H1 (cell line): ENCODE measurements around the gene POLE2. TPM values are rescaled to one million over a fixed set of nuclear protein-coding genes. Genes with fewer than 3 reads are reported as not detected.
A peak's percentile ranks its signal among the peaks of the same experiment; 100 is the strongest.

Experiments used
- CTCF ChIA-PET: fragments of 300-600 bp; sonication (Branson Sonifier 250); formaldehyde crosslinking; loops from one replicate; lab custom pipeline; 2021; ENCODE audit not compliant: partially characterized antibody; lab: Charles Lee
- POLR2A ChIA-PET: fragments of 300-600 bp; sonication (Branson Sonifier 250); formaldehyde crosslinking; loops from one replicate; lab custom pipeline; 2021; ENCODE audit warnings: inconsistent platforms; ENCODE audit not compliant: partially characterized antibody; lab: Charles Lee
- DNase-seq, 2 experiments: peaks; one replicate each; pipeline versions ENCODE4 v3.0.0 to v3.0.0-alpha.2; 2010 to 2022; ENCODE audit warnings: low spot score in 2 of 2, low read depth in 1 of 2, mixed read lengths in 1 of 2
- FAIRE-seq: peaks from 2 replicates; lab custom pipeline; 2011; peaks lifted over from hg19 to GRCh38; lab: Jason Lieb, UNC
- H2AFZ ChIP-seq: 2 replicates; pipeline ENCODE4 v1.8.1; 2012; ENCODE audit warnings: low read length, inconsistent platforms
- H2AK5ac ChIP-seq: 2 replicates; pipeline ENCODE4 v1.6.1; 2013; ENCODE audit warnings: low read depth, low read length
- H2BK120ac ChIP-seq: replicated peaks from 2 replicates; pipeline ENCODE3; 2013; ENCODE audit warnings: low read depth, low read length, inconsistent platforms
- H2BK12ac ChIP-seq: 2 replicates; pipeline ENCODE4 v1.6.1; 2013; ENCODE audit warnings: low read depth, low read length
- H2BK15ac ChIP-seq: 2 replicates; pipeline ENCODE4 v1.6.1; 2013; ENCODE audit warnings: low read length
- H2BK20ac ChIP-seq: 2 replicates; pipeline ENCODE4 v1.6.1; 2013; ENCODE audit warnings: low read length
- H2BK5ac ChIP-seq: 2 replicates; pipeline ENCODE4 v1.6.1; 2013; ENCODE audit warnings: low read depth, low read length
- H3K14ac ChIP-seq: 2 replicates; pipeline ENCODE4 v1.6.1; 2013; ENCODE audit warnings: inconsistent platforms; ENCODE audit not compliant: insufficient read length
- H3K18ac ChIP-seq: 2 replicates; pipeline ENCODE4 v1.6.1; 2013; ENCODE audit warnings: low read length; ENCODE audit errors: extremely low read depth
- H3K23ac ChIP-seq: 2 replicates; pipeline ENCODE4 v1.6.1; 2013; ENCODE audit warnings: inconsistent platforms; ENCODE audit not compliant: insufficient read length
- H3K23me2 ChIP-seq: 2 replicates; pipeline ENCODE4 v1.6.1; 2013; ENCODE audit warnings: low read depth, low read length
- H3K27ac ChIP-seq: 2 replicates; pipeline ENCODE4 v1.6.1; 2011; ENCODE audit warnings: low read depth, low read length, inconsistent platforms
- H3K27me3 ChIP-seq, 4 experiments: replicated peaks in 1 of 4; 1 replicate in 1 of 4; 2 replicates in 3 of 4; pipeline versions ENCODE4 v1.6.1 to v1.8.1; 2011 to 2013; ENCODE audit warnings: low read length in 3 of 4, mild to moderate bottlenecking in 3 of 4, inconsistent platforms in 2 of 4, mixed read lengths in 2 of 4, moderate library complexity in 1 of 4; ENCODE audit not compliant: control insufficient read depth in 3 of 4, insufficient read depth in 3 of 4; ENCODE audit errors: extremely low read depth in 1 of 4
- H3K36me3 ChIP-seq, 4 experiments: 2 replicates each; pipeline versions ENCODE4 v1.6.1 to v1.8.1; 2011 to 2013; ENCODE audit warnings: mild to moderate bottlenecking in 4 of 4, low read length in 3 of 4, moderate library complexity in 2 of 4, control low read depth in 1 of 4, inconsistent platforms in 1 of 4; ENCODE audit not compliant: insufficient read depth in 4 of 4, control insufficient read depth in 2 of 4
- H3K4ac ChIP-seq: replicated peaks from 2 replicates; pipeline ENCODE3; 2013; ENCODE audit warnings: low read length, low read depth, mixed read lengths, inconsistent platforms; ENCODE audit not compliant: insufficient read length
- H3K4me1 ChIP-seq, 4 experiments: replicated peaks in 1 of 4; 1 replicate in 1 of 4; 2 replicates in 3 of 4; pipeline versions ENCODE4 v1.6.1 to v1.8.1; 2011 to 2013; ENCODE audit warnings: low read length in 3 of 4, inconsistent platforms in 2 of 4, mixed read lengths in 1 of 4; ENCODE audit not compliant: insufficient read depth in 4 of 4, control insufficient read depth in 3 of 4
- H3K4me2 ChIP-seq, 2 experiments: 2 replicates each; pipeline versions ENCODE4 v1.6.1 to v1.8.1; 2011 to 2013; ENCODE audit warnings: low read depth in 2 of 2, low read length in 2 of 2, control low read depth in 1 of 2, inconsistent platforms in 1 of 2, mild to moderate bottlenecking in 1 of 2; ENCODE audit not compliant: insufficient read depth in 1 of 2
- H3K4me3 ChIP-seq, 4 experiments: fragments of 200-600, 300-600 bp in 1 of 4; sonication (generic), shearing (Covaris generic), sonication (Bioruptor Twin) in 1 of 4; 2 replicates each; pipeline versions ENCODE4 v1.5.1 to v1.8.1; 2011 to 2016; ENCODE audit warnings: low read length in 4 of 4, low read depth in 3 of 4, control low read depth in 2 of 4, inconsistent platforms in 2 of 4, mild to moderate bottlenecking in 2 of 4, mixed read lengths in 1 of 4, moderate library complexity in 1 of 4; ENCODE audit not compliant: insufficient read depth in 2 of 4; ENCODE audit errors: extremely low read depth in 1 of 4
- H3K56ac ChIP-seq: replicated peaks from 2 replicates; pipeline ENCODE3; 2013; ENCODE audit warnings: low read depth, mild to moderate bottlenecking, mixed read lengths, low read length, inconsistent platforms; ENCODE audit not compliant: insufficient read length
- H3K79me1 ChIP-seq: 2 replicates; pipeline ENCODE4 v1.6.1; 2013; ENCODE audit warnings: low read depth, low read length, control low read depth
- H3K79me2 ChIP-seq, 2 experiments: 2 replicates each; pipeline versions ENCODE4 v1.6.1 to v1.8.1; 2012 to 2013; ENCODE audit warnings: low read length in 2 of 2, mild to moderate bottlenecking in 2 of 2, inconsistent platforms in 1 of 2; ENCODE audit not compliant: insufficient read depth in 2 of 2, control insufficient read depth in 1 of 2
- H3K9ac ChIP-seq, 4 experiments: replicated peaks in 1 of 4; 1 replicate in 1 of 4; 2 replicates in 3 of 4; pipeline versions ENCODE4 v1.6.1 to v1.8.1; 2011 to 2013; ENCODE audit warnings: low read depth in 3 of 4, low read length in 3 of 4, control low read depth in 2 of 4, mild to moderate bottlenecking in 2 of 4, moderate library complexity in 2 of 4, inconsistent platforms in 1 of 4; ENCODE audit errors: extremely low read depth in 1 of 4
- H3K9me3 ChIP-seq, 2 experiments: 2 replicates each; pipeline versions ENCODE4 v1.6.1 to v1.8.1; 2012 to 2013; ENCODE audit warnings: mild to moderate bottlenecking in 2 of 2, moderate library complexity in 2 of 2, control low read depth in 1 of 2, inconsistent platforms in 1 of 2, low read depth in 1 of 2, low read length in 1 of 2, mixed read lengths in 1 of 2; ENCODE audit not compliant: insufficient read depth in 2 of 2
- H4K20me1 ChIP-seq, 2 experiments: replicated peaks in 1 of 2; 2 replicates each; pipeline versions ENCODE3 to v1.8.1; 2011 to 2013; ENCODE audit warnings: inconsistent platforms in 2 of 2, low read length in 2 of 2, mild to moderate bottlenecking in 1 of 2; ENCODE audit not compliant: insufficient read depth in 2 of 2, control insufficient read depth in 1 of 2
- H4K5ac ChIP-seq: 2 replicates; pipeline ENCODE4 v1.6.1; 2013; ENCODE audit warnings: low read length, low read depth, mixed read lengths, inconsistent platforms; ENCODE audit not compliant: insufficient read length
- H4K8ac ChIP-seq: 2 replicates; pipeline ENCODE4 v1.8.0; 2013; ENCODE audit warnings: mild to moderate bottlenecking, moderate library complexity, low read length, inconsistent platforms; ENCODE audit not compliant: insufficient read depth; ENCODE audit errors: extremely low read depth
- H4K91ac ChIP-seq: replicated peaks from 2 replicates; pipeline ENCODE3; 2013; ENCODE audit warnings: low read length, mixed read lengths, inconsistent platforms; ENCODE audit not compliant: insufficient read length
- ATF3 ChIP-seq: IDR thresholded peaks from 2 replicates; pipeline ENCODE4 v1.6.1; 2011; ENCODE audit warnings: low read depth, mild to moderate bottlenecking, low read length; ENCODE audit not compliant: insufficient read depth
- BRCA1 ChIP-seq: IDR thresholded peaks from 2 replicates; pipeline ENCODE4 v1.6.1; 2012; ENCODE audit warnings: low read depth, low read length, improper control_type of control experiment
- CBX8 ChIP-seq: fragments of 300-800, 300-1000 bp; sonication (generic); IDR thresholded peaks from 2 replicates; pipeline ENCODE4 v1.7.1; 2016; ENCODE audit warnings: low read depth, low read length, borderline replicate concordance
- EGR1 ChIP-seq: IDR thresholded peaks from 2 replicates; pipeline ENCODE4 v1.6.1; 2011; ENCODE audit warnings: low read depth, low read length, borderline replicate concordance
- KDM1A ChIP-seq: fragments of 200-600, 300-600 bp; sonication (generic); IDR thresholded peaks from 2 replicates; pipeline ENCODE4 v1.7.1; 2016; ENCODE audit warnings: mild to moderate bottlenecking, low read length, borderline replicate concordance
- NANOG ChIP-seq: IDR thresholded peaks from 2 replicates; pipeline ENCODE4 v1.6.1; 2011; ENCODE audit warnings: low read length, low read depth, mild to moderate bottlenecking, inconsistent platforms; ENCODE audit not compliant: insufficient read depth, poor library complexity, severe bottlenecking
- NRF1 ChIP-seq: IDR thresholded peaks from 2 replicates; pipeline ENCODE4 v1.6.1; 2011; ENCODE audit warnings: mild to moderate bottlenecking, low read depth, low read length, improper control_type of control experiment
- POLR2A ChIP-seq, 2 experiments: IDR thresholded peaks; 1 replicate in 1 of 2; 2 replicates in 1 of 2; pipeline ENCODE4 v1.6.1; 2011; ENCODE audit warnings: low read depth in 2 of 2, low read length in 2 of 2, mild to moderate bottlenecking in 2 of 2; ENCODE audit errors: control extremely low read depth in 1 of 2
- SAP30 ChIP-seq: fragments of 300-600 bp; sonication (generic); IDR thresholded peaks from 2 replicates; pipeline ENCODE4 v1.7.1; 2012; ENCODE audit warnings: low read length, moderate library complexity, mild to moderate bottlenecking, inconsistent platforms; ENCODE audit not compliant: insufficient read depth, insufficient replicate concordance
- SP4 ChIP-seq: IDR thresholded peaks from 2 replicates; pipeline ENCODE4 v1.6.1; 2012; ENCODE audit warnings: low read length, inconsistent platforms
- SRF ChIP-seq: IDR thresholded peaks from 2 replicates; pipeline ENCODE4 v1.6.1; 2011; ENCODE audit warnings: mild to moderate bottlenecking, low read depth, low read length, moderate library complexity
- WGBS, 2 experiments: shearing (Covaris generic) in 1 of 2; methylation state at CpG; one replicate each; pipeline versions ENCODE4 v1.1.6 to v1.1.7; 2013 to 2015; ENCODE audit warnings: low lambda C conversion rate in 2 of 2, mixed read lengths in 2 of 2, inconsistent platforms in 1 of 2, low coverage in 1 of 2, missing lambda C conversion rate in 1 of 2; ENCODE audit not compliant: insufficient replicate concordance in 2 of 2, insufficient coverage in 1 of 2, insufficient read length in 1 of 2; ENCODE audit errors: extremely low coverage in 1 of 2, missing lambda C conversion rate in 1 of 2; 5-methylcytosine and 5-hydroxymethylcytosine counted together
- polyA plus RNA-seq, 7 experiments: library from polyadenylated mRNA; depleted of rRNA in 3 of 7; stranded (reverse) in 5 of 7; unstranded in 2 of 7; fragments of >200 nt in 5 of 7; fragments of 200-250 nt in 2 of 7; gene quantifications; 1 replicate in 5 of 7; 2 replicates in 1 of 7; 4 replicates in 1 of 7; pipeline versions ENCODE4 v1.2.1 to v1.2.3, GENCODE V29; 2011 to 2013; ENCODE audit warnings: missing spikeins in 2 of 7, mixed read lengths in 2 of 7
- total RNA-seq: library from RNA; stranded (reverse); fragmentation: NEBNext Ultra II Directional; extraction: Animal tissue kit (Norgen Biotek cat#: 25700); gene quantifications from 2 replicates; pipeline ENCODE4 v1.2.1, GENCODE V29; 2021

POLE2 gene
- total and polyA plus RNA-seq, 2 of the 8 experiments (the other 6 are each of a cell fraction or from before 2014, with no cell fraction given): 31.2 to 41.7 TPM

- Histone ChIP-seq H4K20me1 (no peaks in the 10 kb centered on the region), H3K27me3 (peaks cover 0 to 13% (median 7%) of the 10 kb centered on the region in 4 experiments), H3K9ac (no peak overlapping the region), H3K79me1 (no peaks in the 10 kb centered on the region), H2AK5ac (no peak overlapping the region), H2BK120ac (no peak overlapping the region), H3K4me3 (peak overlapping the region; percentile 58 to 89 (median 76); a peak in 6 of 8 replicates), H3K56ac (no peak overlapping the region), H3K36me3 (no peaks in the 10 kb centered on the region), H3K14ac (no peak overlapping the region), H2BK15ac (no peak overlapping the region), H3K23ac (no peak overlapping the region), H3K4me2 (peak overlapping the region; percentile 83 to 96), H2AFZ (peak overlapping the region; percentile 84; the same call in 1 of the 2 replicates), H4K91ac (no peak overlapping the region), H3K79me2 (peaks cover 0 to 3% of the 10 kb centered on the region in 2 experiments; a peak in 2 of 4 replicates), H3K23me2 (peaks cover 10% of the 10 kb centered on the region), H3K18ac (no peak overlapping the region), H3K27ac (no peak overlapping the region), H4K8ac (no peak overlapping the region), H4K5ac (no peak overlapping the region), H2BK20ac (no peak overlapping the region), H2BK12ac (no peak overlapping the region), H3K4ac (no peak overlapping the region), H3K4me1 (peaks cover 0 to 9% (median 4%) of the 10 kb centered on the region in 4 experiments; a peak in 6 of 7 replicates), H3K9me3 (no peaks in the 10 kb centered on the region), H2BK5ac (no peak overlapping the region)
- DNase-seq (no peak), FAIRE-seq (no peak)
- 61% methylated on average over 6 of the region's 6 CpGs; no CpG with 5 or more reads in 1 of the 2 experiments for WGBS, 2 experiments
- POLR2A ChIA-PET: interaction anchor here (0.6 to 3.1 kb wide), 10 partner anchors 15 to 190 kb away, joined by 3 to 30 read pairs (median 3); partner anchors contain the start of genes DNAAF2, KLHDC2 and LRR1
- CTCF ChIA-PET: interaction anchor here (0.7 to 1.0 kb wide), 2 partner anchors 17 to 64 kb away, joined by 3 read pairs; no protein-coding TSS in a partner anchor
- no peak for TF ChIP-seq EGR1
- no peak for TF ChIP-seq SP4
- no peak for TF ChIP-seq NRF1
- TF ChIP-seq POLR2A (IDR thresholded peaks at IDR 0.05; ENCODE audit: control extremely low read depth in 1 of 2, low read depth in 2 of 2, low read length in 2 of 2): no peak
- TF ChIP-seq ATF3: no peak
- TF ChIP-seq NANOG: no peak
- TF ChIP-seq BRCA1: no peak
- TF ChIP-seq SAP30: no peak
- TF ChIP-seq KDM1A: no peak
- TF ChIP-seq CBX8: no peak
- no peak for TF ChIP-seq SRF
Observed at GRCh38 chr14:49692193-49692757, 4.3 kb upstream of the POLE2 start.
